ENCODE measurements around the gene PUSL1. TPM values are rescaled to one million over a fixed set of nuclear protein-coding genes. Genes with fewer than 3 reads are reported as not detected.
A peak's percentile ranks its signal among the peaks of the same experiment; 100 is the strongest.

The PUSL1 gene
- total and polyA plus RNA-seq, 2 donors (not counting 1 experiment from before 2014, with no cell fraction given) = 15.7 to 25.8 TPM

- H3K79me2 ChIP-seq (ENCODE audit: control insufficient read depth, insufficient read depth, low read length) = peaks cover 23% of the 10 kb centered on the region
- H4K20me1 ChIP-seq (ENCODE audit: control insufficient read depth, insufficient read depth, low read length, poor library complexity, severe bottlenecking) = peaks cover 24% of the 10 kb centered on the region
- TF ChIP-seq EZH2 (IDR thresholded peaks at IDR 0.05; ENCODE audit: borderline replicate concordance, insufficient read depth, low read depth, low read length, poor library complexity, severe bottlenecking) (no peak), CTCF (IDR thresholded peaks at IDR 0.05) (no peak)
- Mint-ChIP-seq H3K4me1 (peaks cover 20% of the 10 kb centered on the region), H3K4me3 (peak overlapping the region; percentile 49), H3K27ac (no peak overlapping the region), H3K27me3 (no peaks in the 10 kb centered on the region), H3K9me3 (ENCODE audit: insufficient read depth) (no peaks in the 10 kb centered on the region)
- H3K9me3 ChIP-seq (ENCODE audit: control extremely low read depth in 1 of 3, control insufficient read depth in 2 of 3, insufficient read depth in 1 of 3, low read length in 2 of 3) = no peaks in the 10 kb centered on the region
- 92% methylated on average over 21 of the region's 21 CpGs for WGBS (ENCODE audit: insufficient coverage)
- no peaks in the 10 kb centered on the region for H3K27me3 ChIP-seq (replicated peaks in 1 of 4; ENCODE audit: control extremely low read depth in 1 of 4, control insufficient read depth in 3 of 4, insufficient read depth in 4 of 4, low read length in 3 of 4)
- peaks cover 0 to 39% of the 10 kb centered on the region in 2 experiments for H3K36me3 ChIP-seq (replicated peaks in 1 of 2; ENCODE audit: control extremely low read depth in 1 of 2, control insufficient read depth in 1 of 2, extremely low read depth in 1 of 2, insufficient read depth in 2 of 2, low read length in 1 of 2)
- H3K9ac ChIP-seq (ENCODE audit: low read length) = no peak overlapping the region
- H3K4me3 ChIP-seq (ENCODE audit: control extremely low read depth in 1 of 5, extremely low read depth in 1 of 5, insufficient read depth in 1 of 5, low read depth in 2 of 5, low read length in 4 of 5) = no peak overlapping the region
- no peak for ATAC-seq (ENCODE audit: low read depth)
- H3K27ac ChIP-seq (ENCODE audit: low read length in 2 of 2) = no peak overlapping the region
- H2AFZ ChIP-seq (ENCODE audit: insufficient read depth, low read depth, low read length, poor library complexity, severe bottlenecking) = no peak overlapping the region
- intact Hi-C loops (cut with micrococcal nuclease) = no loop called here
- ChIA-PET POLR2A (no interaction called here), CTCF (no interaction called here)
- no peak overlapping the region for H3K4me2 ChIP-seq (replicated peaks; ENCODE audit: low read depth, low read length, poor library complexity, severe bottlenecking)
- peaks cover 23 to 27% of the 10 kb centered on the region in 2 donors for H3K4me1 ChIP-seq (ENCODE audit: control insufficient read depth in 2 of 2, insufficient read depth in 2 of 2, low read length in 2 of 2)
- DNase-seq = no peak
These were observed 2.2 kb downstream of the PUSL1 start for GRCh38 chr1:1310476-1311053.

GRCh38 chr1:1311107-1312104, 3.0 kb downstream of the PUSL1 start:
- Histone ChIP-seq H3K27me3 (replicated peaks in 1 of 4; ENCODE audit: control extremely low read depth in 1 of 4, control insufficient read depth in 3 of 4, insufficient read depth in 4 of 4, low read length in 3 of 4) (no peaks in the 10 kb centered on the region), H3K9ac (ENCODE audit: low read length) (no peak overlapping the region), H3K27ac (ENCODE audit: low read length in 2 of 2) (no peak overlapping the region), H3K4me1 (ENCODE audit: control insufficient read depth in 2 of 2, insufficient read depth in 2 of 2, low read length in 2 of 2) (peaks cover 15 to 19% of the 10 kb centered on the region in 2 donors), H3K9me3 (ENCODE audit: control extremely low read depth in 1 of 3, control insufficient read depth in 2 of 3, insufficient read depth in 1 of 3, low read length in 2 of 3) (no peaks in the 10 kb centered on the region), H3K36me3 (replicated peaks in 1 of 2; ENCODE audit: control extremely low read depth in 1 of 2, control insufficient read depth in 1 of 2, extremely low read depth in 1 of 2, insufficient read depth in 2 of 2, low read length in 1 of 2) (peaks cover 0 to 39% of the 10 kb centered on the region in 2 experiments), H3K79me2 (ENCODE audit: control insufficient read depth, insufficient read depth, low read length) (peaks cover 17% of the 10 kb centered on the region), H3K4me2 (replicated peaks; ENCODE audit: low read depth, low read length, poor library complexity, severe bottlenecking) (no peak overlapping the region), H4K20me1 (ENCODE audit: control insufficient read depth, insufficient read depth, low read length, poor library complexity, severe bottlenecking) (peaks cover 16% of the 10 kb centered on the region), H3K4me3 (ENCODE audit: control extremely low read depth in 1 of 5, extremely low read depth in 1 of 5, insufficient read depth in 1 of 5, low read depth in 2 of 5, low read length in 4 of 5) (no peak overlapping the region), H2AFZ (ENCODE audit: insufficient read depth, low read depth, low read length, poor library complexity, severe bottlenecking) (no peak overlapping the region)
- H3K27me3 Mint-ChIP-seq = no peaks in the 10 kb centered on the region
- ChIA-PET POLR2A (no interaction called here), CTCF (no interaction called here)
- intact Hi-C loops (cut with micrococcal nuclease) = no loop called here
- H3K27ac Mint-ChIP-seq = no peak overlapping the region
- WGBS (ENCODE audit: insufficient coverage) = 93% methylated on average over 18 of the region's 22 CpGs
- TF ChIP-seq EZH2 (IDR thresholded peaks at IDR 0.05; ENCODE audit: borderline replicate concordance, insufficient read depth, low read depth, low read length, poor library complexity, severe bottlenecking) = no peak
- TF ChIP-seq CTCF (IDR thresholded peaks at IDR 0.05) = no peak
- no peak for DNase-seq
- no peak overlapping the region for H3K4me3 Mint-ChIP-seq
- ATAC-seq (ENCODE audit: low read depth) = no peak
- no peaks in the 10 kb centered on the region for H3K9me3 Mint-ChIP-seq (ENCODE audit: insufficient read depth)
- H3K4me1 Mint-ChIP-seq = peaks cover 12% of the 10 kb centered on the region

All from B cell (primary cell).